GM12878 (cell line): ENCODE results near the gene MRAS. TPM values are rescaled to one million over a fixed set of nuclear protein-coding genes. Genes with fewer than 3 reads are reported as not detected.

Experiments used
- ATAC-seq: fragments of 200-7000 bp; cut with Tn5 transposase; 3 replicates; pipeline ENCODE4 v1.9.1; 2020; ENCODE audit warnings: mild to moderate bottlenecking, moderate library complexity
- BruUV-seq: library from RNA; stranded (reverse); fragments of 400-500 nt; replicated peaks from 2 replicates; lab custom pipeline; 2021; lab: Mats Ljungman, UMichigan
- CTCF ChIA-PET: fragments of 300-600 bp; sonication (Branson Sonifier 250); formaldehyde crosslinking; extraction: SDS; loops from one replicate; lab custom pipeline; 2021; ENCODE audit warnings: inconsistent platforms; lab: Yijun Ruan, JAX
- POLR2A ChIA-PET: fragments of 350-600 bp; formaldehyde crosslinking; extraction: SDS; loops from one replicate; lab custom pipeline; 2021; ENCODE audit warnings: inconsistent platforms; lab: Charles Lee
- RAD21 ChIA-PET: fragments of 300-600 bp; sonication (Branson Sonifier 250); formaldehyde crosslinking; loops from one replicate; lab custom pipeline; 2023; ENCODE audit warnings: antibody characterized with exemption; ENCODE audit not compliant: unreplicated experiment; lab: Charles Lee
- SMC1A ChIA-PET: fragments of 300-600 bp; sonication (Branson Sonifier 250); formaldehyde crosslinking; loops from one replicate; lab custom pipeline; 2023; ENCODE audit not compliant: unreplicated experiment, uncharacterized antibody; lab: Charles Lee
- DNase-seq: peaks from one replicate; pipeline ENCODE4 v3.0.0-alpha.2; 2011; ENCODE audit warnings: low read depth, low spot score
- FAIRE-seq: peaks from 3 replicates; lab custom pipeline; 2011; peaks lifted over from hg19 to GRCh38; lab: Jason Lieb, UNC
- H2AFZ ChIP-seq: 2 replicates; pipeline ENCODE4 v1.6.0; 2011; ENCODE audit warnings: low read depth, low read length, control low read depth; ENCODE audit not compliant: control insufficient read depth
- H3K27ac ChIP-seq: 2 replicates; pipeline ENCODE4 v1.5.1; 2011; ENCODE audit warnings: control low read depth; ENCODE audit not compliant: control insufficient read depth, insufficient read depth
- H3K27me3 ChIP-seq, 2 experiments: replicated peaks in 1 of 2; 2 replicates each; pipeline versions ENCODE4 v1.6.0 to v1.6.1; 2011; ENCODE audit warnings: low read length in 1 of 2; ENCODE audit not compliant: control insufficient read depth in 2 of 2, insufficient read depth in 2 of 2
- H3K36me3 ChIP-seq, 2 experiments: 2 replicates each; pipeline ENCODE4 v1.5.1; 2011; ENCODE audit warnings: low read length in 1 of 2; ENCODE audit not compliant: control insufficient read depth in 2 of 2, insufficient read depth in 2 of 2
- H3K4me1 ChIP-seq: 2 replicates; pipeline ENCODE4 v1.6.1; 2011; ENCODE audit warnings: mild to moderate bottlenecking, low read length, moderate library complexity, mixed read lengths; ENCODE audit not compliant: control insufficient read depth, insufficient read depth
- H3K4me2 ChIP-seq: 2 replicates; pipeline ENCODE4 v1.6.0; 2011; ENCODE audit warnings: control low read depth; ENCODE audit not compliant: control insufficient read depth, insufficient read depth
- H3K4me3 ChIP-seq: fragments of 200-600 bp; sonication (generic); 2 replicates; pipeline ENCODE4 v1.5.1; 2016
- H3K79me2 ChIP-seq: 2 replicates; pipeline ENCODE4 v1.6.0; 2011; ENCODE audit warnings: low read length; ENCODE audit not compliant: control insufficient read depth, insufficient read depth
- H3K9ac ChIP-seq: 2 replicates; pipeline ENCODE4 v1.8.0; 2011; ENCODE audit warnings: low read length, control low read depth, mixed read lengths; ENCODE audit not compliant: control insufficient read depth, insufficient read depth
- H3K9me3 ChIP-seq: replicated peaks from 3 replicates; pipeline ENCODE4 v1.5.1; 2011; ENCODE audit warnings: mild to moderate bottlenecking, low read length; ENCODE audit not compliant: control insufficient read depth, insufficient read depth
- H4K20me1 ChIP-seq: 2 replicates; pipeline ENCODE4 v1.6.0; 2011; ENCODE audit not compliant: control insufficient read depth, insufficient read depth
- ASH2L ChIP-seq: fragments of 300-600, 200-600 bp; sonication (generic); IDR thresholded peaks from 2 replicates; pipeline ENCODE4 v1.6.1; 2017; ENCODE audit warnings: low read depth, mild to moderate bottlenecking, borderline replicate concordance
- CHD1 ChIP-seq: IDR thresholded peaks from 2 replicates; pipeline ENCODE4 v1.6.1; 2012; ENCODE audit warnings: low read depth, low read length, improper control_type of control experiment
- EGR1 ChIP-seq, 2 experiments: IDR thresholded peaks; 1 replicate in 1 of 2; 2 replicates in 1 of 2; pipeline ENCODE4 v1.6.1; 2011 to 2012; ENCODE audit warnings: low read depth in 2 of 2, low read length in 2 of 2, borderline replicate concordance in 1 of 2, mild to moderate bottlenecking in 1 of 2, moderate library complexity in 1 of 2
- IRF5 ChIP-seq: fragments of 450-650 bp; IDR thresholded peaks from 2 replicates; pipeline ENCODE4 v1.6.1; 2017; ENCODE audit warnings: borderline replicate concordance
- JUNB ChIP-seq: IDR thresholded peaks from 2 replicates; pipeline ENCODE4 v1.6.1; 2016; ENCODE audit warnings: antibody characterized with exemption, mild to moderate bottlenecking
- MEF2B ChIP-seq: fragments of 450-650 bp; IDR thresholded peaks from 2 replicates; pipeline ENCODE4 v1.6.1; 2018; ENCODE audit warnings: mild to moderate bottlenecking, moderate library complexity; ENCODE audit not compliant: partially characterized antibody, poor library complexity, severe bottlenecking
- POLR2A ChIP-seq: IDR thresholded peaks from 2 replicates; pipeline ENCODE4 v1.6.1; 2011; ENCODE audit warnings: low read depth, mild to moderate bottlenecking, low read length
- POU2F2 ChIP-seq: IDR thresholded peaks from 3 replicates; pipeline ENCODE4 v1.6.1; 2011; ENCODE audit warnings: low read depth, mild to moderate bottlenecking, low read length, borderline replicate concordance
- RCOR1 ChIP-seq: conservative IDR thresholded peaks from 2 replicates; pipeline ENCODE4 v1.6.1; 2012; ENCODE audit warnings: low read depth, low read length, improper control_type of control experiment
- RELA ChIP-seq: fragments of 450-650 bp; IDR thresholded peaks from 2 replicates; pipeline ENCODE4 v1.8.0; 2014; ENCODE audit warnings: borderline replicate concordance; ENCODE audit not compliant: partially characterized antibody
- SREBF2 ChIP-seq: IDR thresholded peaks from 2 replicates; pipeline ENCODE4 v1.6.1; 2012; ENCODE audit warnings: mild to moderate bottlenecking, low read length
- SUZ12 ChIP-seq: fragments of 200-600 bp; sonication (generic); IDR thresholded peaks from one replicate; pipeline ENCODE4 v1.6.1; 2018; ENCODE audit warnings: antibody characterized with exemption, mild to moderate bottlenecking; ENCODE audit not compliant: unreplicated experiment
- TBL1XR1 ChIP-seq: IDR thresholded peaks from 2 replicates; pipeline ENCODE4 v1.6.1; 2012; ENCODE audit warnings: low read depth, low read length, improper control_type of control experiment
- ZNF207 ChIP-seq: fragments of 450-650 bp; IDR thresholded peaks from 2 replicates; pipeline ENCODE4 v1.6.1; 2014; ENCODE audit warnings: antibody characterized with exemption, mild to moderate bottlenecking, borderline replicate concordance
- WGBS: methylation state at CpG from one replicate; pipeline ENCODE4 v1.1.6; 2016; ENCODE audit warnings: low lambda C conversion rate; ENCODE audit not compliant: insufficient replicate concordance, insufficient coverage; ENCODE audit errors: missing lambda C conversion rate; 5-methylcytosine and 5-hydroxymethylcytosine counted together
- in situ Hi-C: fragments of 300-500 bp; cut with MboI; formaldehyde crosslinking; loops from 9 replicates; pipeline ENCODE4 v1.14.3; 2018; ENCODE audit warnings: mixed read lengths
- intact Hi-C: fragments of 100-400 bp; cut with micrococcal nuclease; formaldehyde crosslinking; loops from one replicate; pipeline ENCODE4 v1.14.2; 2022; ENCODE audit not compliant: unreplicated experiment
- polyA plus RNA-seq, 11 experiments: library from polyadenylated mRNA; depleted of rRNA in 4 of 11; unstranded in 6 of 11; stranded (reverse) in 5 of 11; fragments of >200 nt; fragmentation: Nextera tagmentation in 4 of 11; fragmentation: Illumina TruSeq in 1 of 11; extraction: Ambion mirVana in 4 of 11; extraction: Trizol in 1 of 11; gene quantifications; 1 replicate in 1 of 11; 2 replicates in 10 of 11; pipeline versions ENCODE4 v1.2.1 to v1.2.3, GENCODE V29; 2011 to 2016; ENCODE audit warnings: inconsistent platforms in 2 of 11, missing spikeins in 2 of 11, low read depth in 1 of 11
- total RNA-seq, 4 experiments: library from RNA; depleted of rRNA in 3 of 4; stranded (reverse); fragments of >200 nt in 3 of 4; fragmentation: Illumina TruSeq in 1 of 4; extraction: Trizol in 1 of 4; gene quantifications; 2 replicates each; pipeline versions ENCODE4 v1.2.1 to v1.2.3, GENCODE V29; 2013 to 2021

MRAS gene
- total and polyA plus RNA-seq, 10 of the 15 experiments (the other 5 are each of a cell fraction or from before 2014, with no cell fraction given) = 0.01 to 0.44 (median 0.17) TPM; not detected in 6

DNA sequence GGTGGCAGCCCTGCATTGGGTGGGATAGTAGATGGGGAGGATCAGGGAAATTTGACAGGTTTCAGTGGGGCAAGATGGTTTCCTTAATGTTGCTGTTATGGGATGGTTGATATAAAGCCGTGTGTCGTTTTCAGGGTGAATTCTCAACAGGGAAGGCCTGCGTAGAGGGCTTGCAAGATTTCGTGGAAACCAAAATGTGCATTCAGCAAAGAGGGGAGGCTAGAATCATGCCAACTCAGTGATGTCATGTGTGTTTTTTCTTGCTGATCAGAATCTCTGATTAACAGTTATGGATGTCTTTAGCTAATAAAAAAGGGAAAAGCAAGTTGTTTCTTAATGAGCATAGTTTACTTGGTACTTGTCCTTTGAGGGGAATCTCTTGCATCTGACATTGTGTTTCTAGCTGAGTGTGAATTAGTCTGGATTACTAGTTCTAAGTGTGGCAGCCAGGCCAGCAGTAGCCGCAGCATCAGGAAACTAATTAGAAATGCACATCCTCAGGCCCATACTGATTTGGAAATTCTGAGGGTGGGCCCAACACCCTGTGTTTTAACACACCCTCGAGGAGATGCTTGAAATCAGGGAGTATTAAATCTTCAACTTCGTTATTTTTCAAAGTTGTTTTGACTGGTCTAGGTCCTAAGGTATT is 24.8 kb downstream of the MRAS start:
- H3K9me3 ChIP-seq = peaks cover 4% of the 10 kb centered on the region
- peaks cover 5% of the 10 kb centered on the region; the same call in 1 of the 2 replicates for H4K20me1 ChIP-seq
- no peak overlapping the region for H3K4me3 ChIP-seq
- BruUV-seq = no TSS peak
- H3K27me3 ChIP-seq = peaks cover 3 to 20% of the 10 kb centered on the region in 2 experiments
- peaks cover 17% of the 10 kb centered on the region for H3K4me1 ChIP-seq
- ChIA-PET SMC1A (no interaction called here), CTCF (no interaction called here), RAD21 (no interaction called here), POLR2A (no interaction called here)
- no peak overlapping the region for H2AFZ ChIP-seq
- no peak overlapping the region for H3K27ac ChIP-seq
- no peak for FAIRE-seq
- H3K4me2 ChIP-seq = no peak overlapping the region
- intact Hi-C loops = no loop called here
- 49% methylated on average over 7 of the region's 7 CpGs for WGBS
- H3K79me2 ChIP-seq = no peaks in the 10 kb centered on the region
- DNase-seq = no peak
- no peak overlapping the region for H3K9ac ChIP-seq
- in situ Hi-C loops = no loop called here
- no peak for TF ChIP-seq SUZ12
- TF ChIP-seq ZNF207 = no peak
- TF ChIP-seq JUNB = no peak
- TF ChIP-seq RCOR1 = no peak
- TF ChIP-seq RELA = no peak
- no peak for TF ChIP-seq SREBF2
- TF ChIP-seq IRF5 = no peak
- TF ChIP-seq POU2F2 = no peak
- no peak for TF ChIP-seq POLR2A
- TF ChIP-seq ASH2L = no peak
- TF ChIP-seq EGR1 (IDR thresholded peaks at IDR 0.05; ENCODE audit: borderline replicate concordance in 1 of 2, low read depth in 2 of 2, low read length in 2 of 2) = no peak
- TF ChIP-seq CHD1 = no peak
- no peak for TF ChIP-seq MEF2B
- TF ChIP-seq TBL1XR1 = no peak
- ATAC-seq = no peak
- no peaks in the 10 kb centered on the region for H3K36me3 ChIP-seq
